K562 (cell line): ENCODE results near the gene ZNF106. TPM values are rescaled to one million over a fixed set of nuclear protein-coding genes. Genes with fewer than 3 reads are reported as not detected.

Source experiments
- ATAC-seq: fragments of 200-7000 bp; cut with Tn5 transposase; 3 replicates; pipeline ENCODE4 v1.9.1; 2020; ENCODE audit warnings: moderate library complexity
- BruUV-seq: library from RNA; stranded (reverse); fragments of 400-500 nt; replicated peaks from 2 replicates; lab custom pipeline; 2021; lab: Mats Ljungman, UMichigan
- CTCF ChIA-PET: fragments of 300-600 bp; formaldehyde crosslinking; extraction: SDS; loops from one replicate; lab custom pipeline; 2021; ENCODE audit warnings: low intra/inter-chr PET ratio; lab: Yijun Ruan, JAX
- POLR2A ChIA-PET: fragments of 300-600, 350-650 bp; sonication (Branson Sonifier 250); formaldehyde crosslinking; extraction: SDS; loops from one replicate; lab custom pipeline; 2021; ENCODE audit warnings: antibody characterized with exemption, inconsistent platforms; lab: Yijun Ruan, JAX
- DNase-seq, 4 experiments: peaks; one replicate each; pipeline versions ENCODE4 v3.0.0 to v3.0.0-alpha.2; 2011 to 2018; ENCODE audit warnings: low spot score in 3 of 4, mixed read lengths in 3 of 4; ENCODE audit errors: extremely low read depth in 1 of 4
- FAIRE-seq: peaks from 2 replicates; lab custom pipeline; 2011; peaks lifted over from hg19 to GRCh38; lab: Jason Lieb, UNC
- H2AFZ ChIP-seq: 2 replicates; pipeline ENCODE4 v1.6.0; 2011; ENCODE audit warnings: low read depth, low read length, control low read depth, inconsistent platforms
- H3K27ac ChIP-seq: fragments of 200-600 bp; 3 replicates; pipeline ENCODE4 v1.8.0; 2011; ENCODE audit warnings: low read depth, mild to moderate bottlenecking, control low read depth, inconsistent platforms, low read length, moderate library complexity, mixed read lengths; ENCODE audit errors: extremely low read depth
- H3K27me3 ChIP-seq, 2 experiments: fragments of 300-600 bp in 1 of 2; 2 replicates in 1 of 2; 3 replicates in 1 of 2; pipeline versions ENCODE4 v1.6.0 to v1.8.0; 2011; ENCODE audit warnings: inconsistent platforms in 2 of 2, low read length in 2 of 2, mild to moderate bottlenecking in 1 of 2, mixed read lengths in 1 of 2, moderate library complexity in 1 of 2; ENCODE audit not compliant: control insufficient read depth in 2 of 2, insufficient read depth in 2 of 2
- H3K36me3 ChIP-seq: fragments of 300-600 bp; 3 replicates; pipeline ENCODE4 v1.8.0; 2011; ENCODE audit warnings: mild to moderate bottlenecking, low read length, inconsistent platforms; ENCODE audit not compliant: control insufficient read depth, insufficient read depth
- H3K4me1 ChIP-seq, 2 experiments: fragments of 200-600 bp in 1 of 2; replicated peaks in 1 of 2; 2 replicates in 1 of 2; 3 replicates in 1 of 2; pipeline versions ENCODE4 v1.5.1 to v1.8.0; 2011; ENCODE audit warnings: inconsistent platforms in 2 of 2, low read length in 2 of 2, mild to moderate bottlenecking in 1 of 2, mixed read lengths in 1 of 2, moderate library complexity in 1 of 2; ENCODE audit not compliant: control insufficient read depth in 2 of 2, insufficient read depth in 2 of 2
- H3K4me2 ChIP-seq: 2 replicates; pipeline ENCODE4 v1.6.1; 2011; ENCODE audit warnings: low read length, control low read depth, inconsistent platforms, mixed read lengths; ENCODE audit not compliant: insufficient read depth
- H3K4me3 ChIP-seq: fragments of 200-600 bp; sonication (generic), shearing (Covaris generic); 2 replicates; pipeline ENCODE4 v1.5.1; 2016; ENCODE audit warnings: control low read depth, inconsistent platforms
- H3K79me2 ChIP-seq: fragments of 200-600 bp; 3 replicates; pipeline ENCODE4 v1.8.0; 2011; ENCODE audit warnings: low read length, inconsistent platforms; ENCODE audit not compliant: control insufficient read depth, insufficient read depth
- H3K9ac ChIP-seq, 2 experiments: 2 replicates each; pipeline versions ENCODE4 v1.6.0 to v1.6.1; 2011; ENCODE audit warnings: low read depth in 2 of 2, low read length in 2 of 2, control low read depth in 1 of 2, inconsistent platforms in 1 of 2, mild to moderate bottlenecking in 1 of 2, mixed read lengths in 1 of 2; ENCODE audit not compliant: insufficient read depth in 1 of 2
- H3K9me1 ChIP-seq: one replicate; pipeline ENCODE4 v1.6.0; 2011; ENCODE audit warnings: inconsistent platforms, mild to moderate bottlenecking, low read length, moderate library complexity; ENCODE audit not compliant: control insufficient read depth, insufficient read depth
- H3K9me3 ChIP-seq: replicated peaks from 2 replicates; pipeline ENCODE4 v1.5.1; 2011; ENCODE audit warnings: low read depth, low read length, inconsistent platforms; ENCODE audit not compliant: control insufficient read depth, insufficient read depth
- H4K20me1 ChIP-seq: replicated peaks from 2 replicates; pipeline ENCODE4 v1.6.1; 2011; ENCODE audit warnings: low read length, inconsistent platforms, mixed read lengths; ENCODE audit not compliant: control insufficient read depth, insufficient read depth
- CEBPB ChIP-seq: fragments of 450-650 bp; IDR thresholded peaks from 2 replicates; pipeline ENCODE4 v1.6.1; 2016; ENCODE audit warnings: missing genetic modification characterization, missing compliant biosample characterization
- CEBPG ChIP-seq, 3 experiments: fragments of 200-800 bp in 1 of 3; sonication (Bioruptor generic) in 1 of 3; sonication (generic) in 1 of 3; formaldehyde crosslinking in 1 of 3; IDR thresholded peaks in 2 of 3; conservative IDR thresholded peaks in 1 of 3; 2 replicates each; pipeline versions ENCODE4 v1.6.1 to v1.8.0; 2016 to 2022; ENCODE audit warnings: missing compliant biosample characterization in 2 of 3, missing genetic modification characterization in 2 of 3, mild to moderate bottlenecking in 1 of 3, missing genetic modification reagents in 1 of 3
- KAT7 ChIP-seq: sonication (generic); formaldehyde crosslinking; IDR thresholded peaks from 2 replicates; pipeline ENCODE4 v1.8.0; 2022; ENCODE audit warnings: missing genetic modification reagents, mild to moderate bottlenecking, borderline replicate concordance
- MCM3 ChIP-seq: fragments of 450-650 bp; IDR thresholded peaks from 2 replicates; pipeline ENCODE4 v1.6.1; 2016
- MLLT1 ChIP-seq, 2 experiments: fragments of 450-650 bp; IDR thresholded peaks; 2 replicates each; pipeline ENCODE4 v1.6.1; 2016
- POU5F1 ChIP-seq: fragments of 150-350 bp; IDR thresholded peaks from 2 replicates; pipeline ENCODE4 v1.6.1; 2014; ENCODE audit warnings: borderline replicate concordance, low read length, low read depth, mild to moderate bottlenecking; ENCODE audit not compliant: partially characterized antibody
- WGBS: fragments of 100-300 bp; shearing (Covaris generic); methylation state at CpG from one replicate; pipeline ENCODE4 v1.1.6; 2016; ENCODE audit warnings: low coverage, mixed read lengths; ENCODE audit not compliant: insufficient coverage; ENCODE audit errors: missing lambda C conversion rate; 5-methylcytosine and 5-hydroxymethylcytosine counted together
- in situ Hi-C: fragments of 300-500 bp; cut with MboI; formaldehyde crosslinking; loops from 4 replicates; pipeline ENCODE4 v1.15.0; 2018; ENCODE audit warnings: inconsistent platforms, mixed read lengths
- intact Hi-C: fragments of 100-400 bp; cut with micrococcal nuclease; formaldehyde crosslinking; loops from 2 replicates; pipeline ENCODE4 v1.14.2; 2022
- polyA plus RNA-seq, 8 experiments: library from polyadenylated mRNA; depleted of rRNA in 4 of 8; stranded (reverse) in 5 of 8; unstranded in 3 of 8; fragments of >200 nt; fragmentation: Nextera tagmentation in 2 of 8; fragmentation: Illumina TruSeq in 1 of 8; extraction: Ambion mirVana in 2 of 8; extraction: Trizol in 1 of 8; gene quantifications; 2 replicates each; pipeline versions ENCODE4 v1.2.1 to v1.2.3, GENCODE V29; 2011 to 2014; ENCODE audit warnings: inconsistent platforms in 1 of 8, missing spikeins in 1 of 8
- total RNA-seq, 7 experiments: library from RNA; depleted of rRNA in 6 of 7; stranded (reverse); fragments of >200 nt in 6 of 7; fragmentation: Illumina TruSeq in 2 of 7; extraction: Trizol in 2 of 7; gene quantifications; 2 replicates each; pipeline versions ENCODE4 v1.2.1 to v1.2.3, GENCODE V29; 2011 to 2021; ENCODE audit warnings: low replicate concordance in 1 of 7

The ZNF106 gene
- total and polyA plus RNA-seq, 9 of the 15 experiments (the other 6 are each of a cell fraction or from before 2014, with no cell fraction given), result 14.4 to 55.3 (median 33.7) TPM

- no peak overlapping the region for H3K4me3 ChIP-seq
- no peak overlapping the region for H3K9ac ChIP-seq
- CTCF ChIA-PET, result no interaction called here
- H3K36me3 ChIP-seq, result peaks cover 52% of the 10 kb centered on the region
- peaks cover 49% of the 10 kb centered on the region for H3K79me2 ChIP-seq
- H3K4me1 ChIP-seq, result peaks cover 0 to 18% of the 10 kb centered on the region in 2 experiments; a peak in 4 of 5 replicates
- ATAC-seq (no peak), DNase-seq (no peak)
- no peaks in the 10 kb centered on the region for H3K9me3 ChIP-seq
- no peaks in the 10 kb centered on the region for H3K9me1 ChIP-seq
- no TSS peak for BruUV-seq
- TF ChIP-seq CEBPG (CRISPR knock-in tag; IDR thresholded peaks at IDR 0.05) (peak; percentile 71), CEBPG (tag; conservative IDR thresholded peaks at IDR 0.05 in 1 of 2, IDR thresholded peaks at IDR 0.05 in 1 of 2) (peak; percentile 78 to 91), MCM3 (no peak), CEBPB (tag) (peak; percentile 96), POU5F1 (no peak), MLLT1 (IDR thresholded peaks at IDR 0.05) (no peak), KAT7 (CRISPR knock-in tag) (0 out of 2 replicates have a peak, but pooled peaks have one; percentile 29)
- TF ChIP-seq, all 486 proteins: peak for 3
- no peak for FAIRE-seq
- POLR2A ChIA-PET, result interaction anchor here (0.9 to 1.9 kb wide), 3 partner anchors 11 to 16 kb away, joined by 3 to 8 read pairs (median 6); no protein-coding TSS in a partner anchor
- no peaks in the 10 kb centered on the region for H3K27me3 ChIP-seq
- 44% methylated on average over 4 of the region's 4 CpGs for WGBS
- in situ Hi-C loops (no loop called here), intact Hi-C loops (no loop called here)
- no peak overlapping the region; the same call in 2 of the 3 replicates for H3K27ac ChIP-seq
- H4K20me1 ChIP-seq, result no peaks in the 10 kb centered on the region
- H3K4me2 ChIP-seq, result no peak overlapping the region
- H2AFZ ChIP-seq, result no peak overlapping the region
These were observed 20.1 kb upstream of the ZNF106 start for GRCh38 chr15:42511007-42511391.
